IMR-90 (cell line): ENCODE data around the gene GOLGA8S. TPM values are rescaled to one million over a fixed set of nuclear protein-coding genes. Genes with fewer than 3 reads are reported as not detected.
"Not testable (repeated sequence)": the region's sequence is repeated elsewhere in the genome, so short reads cannot be mapped to it uniquely, and the experiment has no call there.

Experiments used
- ATAC-seq: fragments of 200-7000 bp; cut with Tn5 transposase; 2 replicates; pipeline ENCODE4 v1.9.1; 2020; ENCODE audit warnings: low read depth, mild to moderate bottlenecking, moderate library complexity
- BruUV-seq: library from RNA; stranded (reverse); fragments of 400-500 nt; replicated peaks from 2 replicates; lab custom pipeline; 2021; lab: Mats Ljungman, UMichigan
- CTCF ChIA-PET: fragments of 300-600 bp; formaldehyde crosslinking; extraction: SDS; loops from one replicate; lab custom pipeline; 2021; ENCODE audit warnings: antibody characterized with exemption; lab: Yijun Ruan, JAX
- POLR2A ChIA-PET: fragments of 300-600 bp; sonication (Branson Sonifier 250); formaldehyde crosslinking; loops from one replicate; lab custom pipeline; 2022; ENCODE audit warnings: antibody characterized with exemption; ENCODE audit not compliant: unreplicated experiment; lab: Charles Lee
- DNase-seq: peaks from one replicate; pipeline ENCODE4 v3.0.0; 2013
- H2AFZ ChIP-seq: replicated peaks from 2 replicates; pipeline ENCODE3; 2013; ENCODE audit warnings: low read length, mild to moderate bottlenecking; ENCODE audit not compliant: poor library complexity
- H2AK5ac ChIP-seq: 2 replicates; pipeline ENCODE4 v1.6.1; 2013; ENCODE audit warnings: low read depth, low read length, inconsistent platforms
- H2AK9ac ChIP-seq: replicated peaks from 2 replicates; pipeline ENCODE3; 2013; ENCODE audit warnings: mild to moderate bottlenecking, low read depth, low read length, moderate library complexity; ENCODE audit not compliant: poor library complexity
- H2BK120ac ChIP-seq: 2 replicates; pipeline ENCODE4 v1.6.1; 2013; ENCODE audit warnings: low read depth, low read length, inconsistent platforms
- H2BK15ac ChIP-seq: 3 replicates; pipeline ENCODE4 v1.6.1; 2013; ENCODE audit warnings: low read depth, low read length, inconsistent platforms
- H2BK20ac ChIP-seq: 2 replicates; pipeline ENCODE4 v1.6.1; 2013; ENCODE audit warnings: low read depth, mild to moderate bottlenecking, inconsistent platforms, low read length, moderate library complexity
- H2BK5ac ChIP-seq: 2 replicates; pipeline ENCODE4 v1.6.1; 2013; ENCODE audit warnings: mild to moderate bottlenecking, low read depth, low read length, inconsistent platforms; ENCODE audit not compliant: poor library complexity, severe bottlenecking
- H3K14ac ChIP-seq: replicated peaks from 2 replicates; pipeline ENCODE4 v1.6.1; 2013; ENCODE audit warnings: low read depth, low read length, inconsistent platforms
- H3K18ac ChIP-seq: 2 replicates; pipeline ENCODE4 v1.6.1; 2013; ENCODE audit warnings: low read depth, low read length, control low read depth
- H3K23ac ChIP-seq: 2 replicates; pipeline ENCODE4 v1.6.1; 2013; ENCODE audit warnings: low read depth, low read length, inconsistent platforms
- H3K27ac ChIP-seq: 2 replicates; pipeline ENCODE4 v1.5.1; 2013; ENCODE audit warnings: mild to moderate bottlenecking, control low read depth, low read length; ENCODE audit not compliant: insufficient read depth
- H3K27me3 ChIP-seq: 2 replicates; pipeline ENCODE4 v1.6.1; 2013; ENCODE audit warnings: low read length; ENCODE audit not compliant: control insufficient read depth, insufficient read depth
- H3K36me3 ChIP-seq: 2 replicates; pipeline ENCODE4 v1.6.1; 2013; ENCODE audit warnings: low read length, mixed read lengths; ENCODE audit not compliant: control insufficient read depth, insufficient read depth
- H3K4ac ChIP-seq: 2 replicates; pipeline ENCODE4 v1.6.1; 2013; ENCODE audit warnings: low read depth, low read length, inconsistent platforms
- H3K4me1 ChIP-seq: 2 replicates; pipeline ENCODE4 v1.6.1; 2013; ENCODE audit warnings: low read length, mixed read lengths; ENCODE audit not compliant: control insufficient read depth, insufficient read depth
- H3K4me2 ChIP-seq: 2 replicates; pipeline ENCODE4 v1.6.1; 2013; ENCODE audit warnings: low read depth, mild to moderate bottlenecking, control low read depth, low read length, moderate library complexity
- H3K4me3 ChIP-seq: 2 replicates; pipeline ENCODE4 v1.5.1; 2013; ENCODE audit warnings: low read depth, mild to moderate bottlenecking, control low read depth, low read length, moderate library complexity; ENCODE audit not compliant: insufficient read depth
- H3K56ac ChIP-seq: 2 replicates; pipeline ENCODE4 v1.6.1; 2013; ENCODE audit warnings: low read length, inconsistent platforms; ENCODE audit not compliant: insufficient read depth; ENCODE audit errors: extremely low read depth
- H3K79me1 ChIP-seq, 2 experiments: 2 replicates each; pipeline ENCODE4 v1.6.1; 2013; ENCODE audit warnings: low read length in 2 of 2, inconsistent platforms in 1 of 2, low read depth in 1 of 2
- H3K9ac ChIP-seq: 2 replicates; pipeline ENCODE4 v1.6.1; 2013; ENCODE audit warnings: low read depth, low read length, control low read depth
- H3K9me1 ChIP-seq: 2 replicates; pipeline ENCODE4 v1.6.1; 2013; ENCODE audit warnings: low read length, inconsistent platforms; ENCODE audit not compliant: insufficient read depth
- H3K9me3 ChIP-seq: 2 replicates; pipeline ENCODE4 v1.6.1; 2013; ENCODE audit warnings: low read length; ENCODE audit not compliant: control insufficient read depth, insufficient read depth
- H4K20me1 ChIP-seq: 2 replicates; pipeline ENCODE4 v1.6.1; 2013; ENCODE audit warnings: low read length, inconsistent platforms; ENCODE audit not compliant: insufficient read depth
- H4K5ac ChIP-seq: 2 replicates; pipeline ENCODE4 v1.6.1; 2013; ENCODE audit warnings: mild to moderate bottlenecking, low read depth, low read length, control low read depth
- H4K8ac ChIP-seq, 2 experiments: 2 replicates each; pipeline ENCODE4 v1.6.1; 2013; ENCODE audit warnings: low read depth in 2 of 2, low read length in 2 of 2, control low read depth in 1 of 2, inconsistent platforms in 1 of 2
- H4K91ac ChIP-seq: 2 replicates; pipeline ENCODE4 v1.6.1; 2013; ENCODE audit warnings: low read depth, low read length, inconsistent platforms; ENCODE audit not compliant: insufficient read depth
- WGBS, 2 experiments: methylation state at CpG; one replicate each; pipeline versions ENCODE4 v1.1.5 to v1.1.7; 2013; ENCODE audit warnings: missing lambda C conversion rate in 2 of 2; ENCODE audit not compliant: insufficient read length in 1 of 2; ENCODE audit errors: extremely low coverage in 2 of 2; 5-methylcytosine and 5-hydroxymethylcytosine counted together
- dilution Hi-C: fragments of 300-500 bp; cut with HindIII; formaldehyde crosslinking; loops from one replicate; pipeline ENCODE4 v1.14.3; 2018; ENCODE audit warnings: low sequenced_read_pairs; ENCODE audit not compliant: unreplicated experiment
- in situ Hi-C: fragments of 300-500 bp; cut with MboI; formaldehyde crosslinking; loops from 3 replicates; pipeline ENCODE4 v1.14.3; 2019; ENCODE audit warnings: low sequenced_read_pairs, inconsistent platforms, mixed read lengths
- intact Hi-C: fragments of 100-400 bp; cut with micrococcal nuclease; formaldehyde crosslinking; loops from 2 replicates; pipeline ENCODE4 v1.10.0; 2022
- polyA plus RNA-seq, 3 experiments: library from polyadenylated mRNA; depleted of rRNA; stranded (reverse); fragments of >200 nt; gene quantifications; 2 replicates each; pipeline ENCODE4 v1.2.3, GENCODE V29; 2012; ENCODE audit warnings: low replicate concordance in 1 of 3
- total RNA-seq: library from RNA; depleted of rRNA; stranded (reverse); fragments of >200 nt; gene quantifications from 2 replicates; pipeline ENCODE4 v1.2.3, GENCODE V29; 2012

GOLGA8S gene
- total and polyA plus RNA-seq, 2 of the 4 experiments (the other 2 are of a cell fraction), result under 0.01 to 0.03 TPM

- H4K91ac ChIP-seq, H3K4me2 ChIP-seq, H2AK5ac ChIP-seq, dilution Hi-C loops, H2BK15ac ChIP-seq, in situ Hi-C loops, BruUV-seq, H4K8ac ChIP-seq, H3K9ac ChIP-seq, H3K9me3 ChIP-seq, H3K56ac ChIP-seq, H2BK20ac ChIP-seq, H3K36me3 ChIP-seq, H3K4me1 ChIP-seq, H2BK5ac ChIP-seq, intact Hi-C loops, H3K4me3 ChIP-seq, H3K27ac ChIP-seq, H2AK9ac ChIP-seq, H2BK120ac ChIP-seq, H3K23ac ChIP-seq, H4K5ac ChIP-seq, DNase-seq, H3K27me3 ChIP-seq, H3K18ac ChIP-seq, H2AFZ ChIP-seq, POLR2A ChIA-PET, CTCF ChIA-PET, H3K14ac ChIP-seq, H3K4ac ChIP-seq, H4K20me1 ChIP-seq, ATAC-seq, H3K79me1 ChIP-seq, H3K9me1 ChIP-seq: not testable (repeated sequence)
- no CpG with 5 or more reads among the region's 7 CpGs for WGBS, 2 experiments
Measured at GRCh38 chr15:23334096-23334495, 20.5 kb upstream of the GOLGA8S start, which contains the start of gene GOLGA6L26. TSS of gene GOLGA6L26 (minus strand) at chr15:23334196. CDS start at chr15:23334135, 61 bp downstream.

- H2AFZ ChIP-seq, ATAC-seq, H2BK120ac ChIP-seq: not testable (repeated sequence)
Measured at GRCh38 chr15:23362622-23363021, 8.1 kb downstream of the GOLGA8S start.

More at GRCh38 chr15:23362622-23363021, 8.1 kb downstream of the GOLGA8S start:
- H3K4me2 ChIP-seq, H3K36me3 ChIP-seq, H3K4me1 ChIP-seq, H4K8ac ChIP-seq, in situ Hi-C loops, H3K9me1 ChIP-seq, H2BK5ac ChIP-seq, H3K4me3 ChIP-seq, H3K23ac ChIP-seq, H3K56ac ChIP-seq, H3K9ac ChIP-seq, CTCF ChIA-PET, H3K9me3 ChIP-seq, H2BK20ac ChIP-seq, H3K14ac ChIP-seq, DNase-seq, H4K5ac ChIP-seq, H4K91ac ChIP-seq, H2BK15ac ChIP-seq, dilution Hi-C loops, H2AK9ac ChIP-seq, H4K20me1 ChIP-seq, H3K18ac ChIP-seq, H3K4ac ChIP-seq, POLR2A ChIA-PET, BruUV-seq, H3K27ac ChIP-seq, H3K27me3 ChIP-seq, H2AK5ac ChIP-seq, H3K79me1 ChIP-seq, intact Hi-C loops: not testable (repeated sequence)
- WGBS, 2 experiments, result no CpG with 5 or more reads among the region's 5 CpGs
